ENCODE measurements around the gene ZNF580.

GRCh38 chr19:55613396-55613795 lies 27.4 kb upstream of the ZNF580 start:
- TF ChIP-seq, protein P1, sequence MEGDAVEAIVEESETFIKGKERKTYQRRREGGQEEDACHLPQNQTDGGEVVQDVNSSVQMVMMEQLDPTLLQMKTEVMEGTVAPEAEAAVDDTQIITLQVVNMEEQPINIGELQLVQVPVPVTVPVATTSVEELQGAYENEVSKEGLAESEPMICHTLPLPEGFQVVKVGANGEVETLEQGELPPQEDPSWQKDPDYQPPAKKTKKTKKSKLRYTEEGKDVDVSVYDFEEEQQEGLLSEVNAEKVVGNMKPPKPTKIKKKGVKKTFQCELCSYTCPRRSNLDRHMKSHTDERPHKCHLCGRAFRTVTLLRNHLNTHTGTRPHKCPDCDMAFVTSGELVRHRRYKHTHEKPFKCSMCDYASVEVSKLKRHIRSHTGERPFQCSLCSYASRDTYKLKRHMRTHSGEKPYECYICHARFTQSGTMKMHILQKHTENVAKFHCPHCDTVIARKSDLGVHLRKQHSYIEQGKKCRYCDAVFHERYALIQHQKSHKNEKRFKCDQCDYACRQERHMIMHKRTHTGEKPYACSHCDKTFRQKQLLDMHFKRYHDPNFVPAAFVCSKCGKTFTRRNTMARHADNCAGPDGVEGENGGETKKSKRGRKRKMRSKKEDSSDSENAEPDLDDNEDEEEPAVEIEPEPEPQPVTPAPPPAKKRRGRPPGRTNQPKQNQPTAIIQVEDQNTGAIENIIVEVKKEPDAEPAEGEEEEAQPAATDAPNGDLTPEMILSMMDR (conservative IDR thresholded peaks at IDR 0.05; ENCODE audit: low read depth, low read length): no peak
- TF ChIP-seq EZH2phosphoT487 (IDR thresholded peaks at IDR 0.05; ENCODE audit: borderline replicate concordance, low read length): no peak
